CD14-positive monocyte (primary cell): ENCODE results near the gene CXCL16. TPM values are rescaled to one million over a fixed set of nuclear protein-coding genes. Genes with fewer than 3 reads are reported as not detected.

Experiments used
- DNase-seq, 3 donors: peaks; one replicate each; pipeline ENCODE4 v3.0.0-alpha.2; 2011 to 2022
- H2AFZ ChIP-seq: 2 replicates; pipeline ENCODE4 v1.6.0; 2012; ENCODE audit warnings: mild to moderate bottlenecking, low read depth, low read length, inconsistent platforms; ENCODE audit not compliant: insufficient read depth, poor library complexity, severe bottlenecking
- H3K27ac ChIP-seq, 2 donors: 1 replicate in 1 of 2; 2 replicates in 1 of 2; pipeline ENCODE4 v1.5.1; 2012 to 2013; ENCODE audit warnings: low read length in 2 of 2, control low read depth in 1 of 2, inconsistent platforms in 1 of 2, low read depth in 1 of 2, mild to moderate bottlenecking in 1 of 2
- H3K27me3 ChIP-seq, 2 donors: one replicate each; pipeline versions ENCODE4 v1.6.0 to v1.6.1; 2011 to 2013; ENCODE audit warnings: low read length in 2 of 2; ENCODE audit not compliant: control insufficient read depth in 2 of 2, insufficient read depth in 2 of 2
- H3K36me3 ChIP-seq, 2 donors: replicated peaks in 1 of 2; 1 replicate in 1 of 2; 2 replicates in 1 of 2; pipeline versions ENCODE4 v1.5.1 to v1.6.1; 2012 to 2013; ENCODE audit warnings: low read length in 2 of 2, control low read depth in 1 of 2, inconsistent platforms in 1 of 2, mild to moderate bottlenecking in 1 of 2; ENCODE audit not compliant: insufficient read depth in 2 of 2, control insufficient read depth in 1 of 2
- H3K4me1 ChIP-seq, 2 donors: 1 replicate in 1 of 2; 2 replicates in 1 of 2; pipeline versions ENCODE4 v1.5.1 to v1.6.1; 2012 to 2013; ENCODE audit warnings: low read length in 2 of 2, control low read depth in 1 of 2, inconsistent platforms in 1 of 2, mild to moderate bottlenecking in 1 of 2, moderate library complexity in 1 of 2; ENCODE audit not compliant: insufficient read depth in 2 of 2, control insufficient read depth in 1 of 2
- H3K4me2 ChIP-seq: replicated peaks from 2 replicates; pipeline ENCODE3; 2012; ENCODE audit warnings: low read length, moderate library complexity, mild to moderate bottlenecking; ENCODE audit not compliant: poor library complexity, severe bottlenecking; ENCODE audit errors: extremely low read depth
- H3K4me3 ChIP-seq, 3 experiments: fragments of 200-600 bp in 1 of 3; sonication (generic) in 1 of 3; replicated peaks in 1 of 3; 1 replicate in 2 of 3; 2 replicates in 1 of 3; pipeline ENCODE4 v1.5.1; 2011 to 2013; ENCODE audit warnings: low read length in 3 of 3, mild to moderate bottlenecking in 3 of 3, control low read depth in 2 of 3, low read depth in 2 of 3, inconsistent platforms in 1 of 3, moderate library complexity in 1 of 3
- H3K79me2 ChIP-seq: 2 replicates; pipeline ENCODE4 v1.6.0; 2012; ENCODE audit warnings: mild to moderate bottlenecking, control low read depth, inconsistent platforms, low read length, moderate library complexity; ENCODE audit not compliant: insufficient read depth
- H3K9ac ChIP-seq: 2 replicates; pipeline ENCODE4 v1.6.0; 2017; ENCODE audit warnings: low read length, mild to moderate bottlenecking; ENCODE audit not compliant: insufficient read depth, poor library complexity, severe bottlenecking
- H3K9me3 ChIP-seq, 2 donors: replicated peaks in 1 of 2; 1 replicate in 1 of 2; 2 replicates in 1 of 2; pipeline versions ENCODE4 v1.5.1 to v1.6.1; 2012 to 2013; ENCODE audit warnings: low read length in 2 of 2, control low read depth in 1 of 2; ENCODE audit not compliant: control insufficient read depth in 1 of 2, insufficient read depth in 1 of 2
- H4K20me1 ChIP-seq: 2 replicates; pipeline ENCODE4 v1.6.0; 2012; ENCODE audit warnings: mild to moderate bottlenecking, low read length, control low read depth, moderate library complexity; ENCODE audit not compliant: insufficient read depth
- H3K27ac Mint-ChIP-seq, 7 donors: one replicate each; pipeline ENCODE4 v1.8.0; 2020; ENCODE audit warnings: mild to moderate bottlenecking in 7 of 7, mixed read lengths in 7 of 7, moderate library complexity in 6 of 7, inconsistent platforms in 2 of 7
- H3K27me3 Mint-ChIP-seq, 3 donors: one replicate each; pipeline ENCODE4 v1.8.0; 2021 to 2022; ENCODE audit warnings: low read depth in 3 of 3, mild to moderate bottlenecking in 3 of 3, mixed read lengths in 3 of 3, moderate library complexity in 3 of 3, inconsistent platforms in 1 of 3
- H3K36me3 Mint-ChIP-seq, 2 donors: one replicate each; pipeline ENCODE4 v1.8.0; 2020; ENCODE audit warnings: mixed read lengths in 2 of 2, inconsistent platforms in 1 of 2, mild to moderate bottlenecking in 1 of 2
- H3K4me1 Mint-ChIP-seq: one replicate; pipeline ENCODE4 v1.8.0; 2020; ENCODE audit warnings: mild to moderate bottlenecking, mixed read lengths
- H3K4me3 Mint-ChIP-seq, 2 donors: one replicate each; pipeline ENCODE4 v1.8.0; 2020; ENCODE audit warnings: mild to moderate bottlenecking in 2 of 2, mixed read lengths in 2 of 2, moderate library complexity in 1 of 2
- H3K9me3 Mint-ChIP-seq, 7 donors: one replicate each; pipeline ENCODE4 v1.8.0; 2020 to 2022; ENCODE audit warnings: mixed read lengths in 7 of 7, mild to moderate bottlenecking in 6 of 7, moderate library complexity in 6 of 7, inconsistent platforms in 2 of 7
- WGBS: methylation state at CpG from one replicate; pipeline ENCODE4 v1.1.5; 2013; ENCODE audit warnings: missing lambda C conversion rate; ENCODE audit not compliant: insufficient coverage; 5-methylcytosine and 5-hydroxymethylcytosine counted together
- intact Hi-C, 2 donors: fragments of 100-400 bp; cut with micrococcal nuclease; formaldehyde crosslinking; loops; one replicate each; pipeline versions ENCODE4 v1.15.0 to v1.15.1; 2023
- polyA plus RNA-seq, 3 donors: library from polyadenylated mRNA; depleted of rRNA in 1 of 3; unstranded in 2 of 3; stranded (reverse) in 1 of 3; fragments of 300-500 nt in 2 of 3; fragments of >200 nt in 1 of 3; fragmentation: Illumina TruSeq in 2 of 3; gene quantifications; 1 replicate in 2 of 3; 2 replicates in 1 of 3; pipeline ENCODE4 v1.2.3, GENCODE V29; 2012 to 2021
- TF ChIP-seq, protein P1 (sequence below): fragments of 200-600 bp; IDR thresholded peaks from one replicate; pipeline ENCODE4 v1.8.0; 2022; ENCODE audit warnings: antibody characterized with exemption, mild to moderate bottlenecking

The CXCL16 gene
- polyA plus RNA-seq, 3 donors: 68.1 to 204 (median 103) TPM

DNA sequence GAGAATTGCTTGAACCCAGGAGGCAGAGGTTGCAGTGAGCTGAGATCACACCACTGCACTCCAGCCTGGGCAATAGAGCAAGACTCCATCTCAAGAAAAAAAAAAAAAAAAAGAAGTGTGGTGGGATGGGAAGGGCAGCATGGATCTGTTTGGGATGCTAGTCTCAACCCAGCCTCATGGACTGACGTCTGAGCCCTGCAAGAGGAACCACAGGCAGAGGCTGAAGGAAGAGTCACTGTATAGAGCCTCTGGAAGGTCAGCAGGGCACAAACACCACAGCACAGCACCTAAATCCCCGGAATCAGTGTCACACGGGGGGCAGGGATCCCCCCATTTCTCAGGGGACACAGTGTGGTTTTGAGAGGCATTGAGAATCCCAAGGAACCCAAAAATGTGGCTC is 10.9 kb upstream of the CXCL16 start:
- no peaks in the 10 kb centered on the region for H3K9me3 ChIP-seq
- no peak overlapping the region for H3K9ac ChIP-seq
- H2AFZ ChIP-seq: no peak overlapping the region
- peaks cover 5 to 9% of the 10 kb centered on the region in 2 donors for H3K27me3 ChIP-seq
- no peak overlapping the region for H3K4me2 ChIP-seq
- H3K4me3 ChIP-seq: no peak overlapping the region
- H3K27ac ChIP-seq: no peak overlapping the region
- H3K27ac Mint-ChIP-seq: peak overlapping the region in 1 of 7 donors; percentile 25
- peaks cover 37 to 43% of the 10 kb centered on the region in 2 donors for H3K4me1 ChIP-seq
- H3K36me3 Mint-ChIP-seq: no peaks in the 10 kb centered on the region
- H4K20me1 ChIP-seq: no peaks in the 10 kb centered on the region
- peaks cover 47% of the 10 kb centered on the region for H3K4me1 Mint-ChIP-seq
- H3K9me3 Mint-ChIP-seq: peaks cover 0 to 2% (median 0%) of the 10 kb centered on the region in 7 donors
- intact Hi-C loops: no loop called here
- no peak for DNase-seq
- H3K79me2 ChIP-seq: no peaks in the 10 kb centered on the region
- TF ChIP-seq, protein P1, sequence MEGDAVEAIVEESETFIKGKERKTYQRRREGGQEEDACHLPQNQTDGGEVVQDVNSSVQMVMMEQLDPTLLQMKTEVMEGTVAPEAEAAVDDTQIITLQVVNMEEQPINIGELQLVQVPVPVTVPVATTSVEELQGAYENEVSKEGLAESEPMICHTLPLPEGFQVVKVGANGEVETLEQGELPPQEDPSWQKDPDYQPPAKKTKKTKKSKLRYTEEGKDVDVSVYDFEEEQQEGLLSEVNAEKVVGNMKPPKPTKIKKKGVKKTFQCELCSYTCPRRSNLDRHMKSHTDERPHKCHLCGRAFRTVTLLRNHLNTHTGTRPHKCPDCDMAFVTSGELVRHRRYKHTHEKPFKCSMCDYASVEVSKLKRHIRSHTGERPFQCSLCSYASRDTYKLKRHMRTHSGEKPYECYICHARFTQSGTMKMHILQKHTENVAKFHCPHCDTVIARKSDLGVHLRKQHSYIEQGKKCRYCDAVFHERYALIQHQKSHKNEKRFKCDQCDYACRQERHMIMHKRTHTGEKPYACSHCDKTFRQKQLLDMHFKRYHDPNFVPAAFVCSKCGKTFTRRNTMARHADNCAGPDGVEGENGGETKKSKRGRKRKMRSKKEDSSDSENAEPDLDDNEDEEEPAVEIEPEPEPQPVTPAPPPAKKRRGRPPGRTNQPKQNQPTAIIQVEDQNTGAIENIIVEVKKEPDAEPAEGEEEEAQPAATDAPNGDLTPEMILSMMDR: no peak
- peaks cover 22 to 59% (median 33%) of the 10 kb centered on the region in 3 donors for H3K27me3 Mint-ChIP-seq
- H3K4me3 Mint-ChIP-seq: peak overlapping the region in 1 of 2 donors; percentile 21
- WGBS: 0% methylated on average over 1 of the region's 3 CpGs
- H3K36me3 ChIP-seq: no peaks in the 10 kb centered on the region

DNA sequence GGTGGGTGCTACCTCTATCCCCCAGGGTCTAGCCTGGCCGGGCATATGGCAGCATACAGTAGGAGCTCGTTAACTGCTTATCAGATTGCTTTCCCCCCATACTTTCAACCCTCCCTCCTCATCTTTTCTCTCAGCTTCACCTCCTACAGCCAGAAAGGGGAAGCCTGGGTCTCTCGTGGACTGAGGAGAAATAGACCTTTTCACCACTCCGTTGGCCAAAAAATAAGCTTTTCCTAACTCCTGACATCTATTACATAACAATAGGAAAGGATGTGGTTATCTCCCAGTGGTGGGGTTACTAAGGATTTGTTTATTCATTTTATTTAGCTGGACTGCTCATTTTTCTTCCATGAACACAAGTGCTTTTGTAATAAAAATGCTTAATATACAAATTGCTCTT is 9.0 kb upstream of the CXCL16 start:
- Mint-ChIP-seq H3K4me1 (peaks cover 55% of the 10 kb centered on the region), H3K27me3 (peaks cover 29 to 66% (median 33%) of the 10 kb centered on the region in 3 donors), H3K36me3 (peaks cover 0 to 5% of the 10 kb centered on the region in 2 donors), H3K4me3 (peak overlapping the region; percentile 77 to 84), H3K9me3 (peaks cover 0 to 2% (median 0%) of the 10 kb centered on the region in 7 donors), H3K27ac (peak overlapping the region; percentile 89 to 97 (median 92))
- Histone ChIP-seq H2AFZ (no peak overlapping the region), H3K9ac (no peak overlapping the region), H4K20me1 (no peaks in the 10 kb centered on the region), H3K79me2 (no peaks in the 10 kb centered on the region), H3K27me3 (peaks cover 9 to 23% of the 10 kb centered on the region in 2 donors), H3K27ac (peak overlapping the region in 1 of 2 donors; percentile 47), H3K4me2 (peak overlapping the region; percentile 62), H3K4me1 (peaks cover 42 to 47% of the 10 kb centered on the region in 2 donors), H3K9me3 (no peaks in the 10 kb centered on the region), H3K4me3 (peak overlapping the region in 1 of 3 experiments; percentile 53), H3K36me3 (no peaks in the 10 kb centered on the region)
- TF ChIP-seq, protein P1: no peak
- intact Hi-C loops: no loop called here
- 50% methylated on average over 1 of the region's 4 CpGs for WGBS
- peak in 1 of 3 donors; percentile 20 for DNase-seq
